Keratinocyte (primary cell): ENCODE measurements around the gene HYAL2.

Source experiments
- CTCF ChIP-seq, 3 experiments: IDR thresholded peaks in 1 of 3; conservative IDR thresholded peaks in 1 of 3; optimal IDR thresholded peaks in 1 of 3; 2 replicates in 2 of 3; 3 replicates in 1 of 3; pipeline versions ENCODE3 to v1.5.1; 2011; ENCODE audit warnings: low read length in 3 of 3, mild to moderate bottlenecking in 3 of 3, moderate library complexity in 2 of 3, control low read depth in 1 of 3, inconsistent platforms in 1 of 3; ENCODE audit not compliant: insufficient read depth in 2 of 3; ENCODE audit errors: extremely low read depth in 1 of 3
- EZH2 ChIP-seq: IDR thresholded peaks from one replicate; pipeline ENCODE4 v1.6.1; 2012; ENCODE audit warnings: inconsistent platforms, mild to moderate bottlenecking, low read length, moderate library complexity

- peak in 2 of 3 experiments; percentile 88 to 89 for TF ChIP-seq CTCF (optimal IDR thresholded peaks at IDR 0.05 in 1 of 3, IDR thresholded peaks at IDR 0.05 in 1 of 3, conservative IDR thresholded peaks at IDR 0.05 in 1 of 3; ENCODE audit: extremely low read depth in 1 of 3, insufficient read depth in 2 of 3, low read length in 3 of 3)
- no peak for TF ChIP-seq EZH2
Measured at GRCh38 chr3:50274371-50275104, 48.0 kb downstream of the HYAL2 start.
